ENCODE data around the gene SLC8B1. TPM values are rescaled to one million over a fixed set of nuclear protein-coding genes. Genes with fewer than 3 reads are reported as not detected.

The SLC8B1 gene
- polyA plus RNA-seq, 1 donor (not counting 4 experiments of a cell fraction or from before 2014, with no cell fraction given), result 8.0 TPM

GRCh38 chr12:113347892-113348291 is 13.0 kb upstream of the SLC8B1 start:
- H3K9ac ChIP-seq (ENCODE audit: control insufficient read depth, extremely low read depth, insufficient read depth, low read length), result no peak overlapping the region
- no peak for TF ChIP-seq CTCF (optimal IDR thresholded peaks at IDR 0.05 in 1 of 3, IDR thresholded peaks at IDR 0.05 in 1 of 3, conservative IDR thresholded peaks at IDR 0.05 in 1 of 3; ENCODE audit: extremely low read depth in 1 of 3, insufficient read depth in 2 of 3, low read length in 3 of 3)
- TF ChIP-seq EZH2 (IDR thresholded peaks at IDR 0.05; ENCODE audit: low read length), result no peak
- no peaks in the 10 kb centered on the region for H3K9me1 ChIP-seq (ENCODE audit: control insufficient read depth, extremely low read depth, insufficient read depth, low read length)
- no peaks in the 10 kb centered on the region for H3K27me3 ChIP-seq (ENCODE audit: control insufficient read depth, extremely low read depth, insufficient read depth, low read length)
- H3K27ac ChIP-seq (ENCODE audit: control insufficient read depth, insufficient read depth, low read length), result no peak overlapping the region
- dilution Hi-C loops (cut with MboI; ENCODE audit: extremely low pct_ligation_motif_present, low sequenced_read_pairs), result no loop called here
- H3K4me3 ChIP-seq (ENCODE audit: control insufficient read depth in 2 of 3, extremely low read depth in 1 of 3, insufficient read depth in 2 of 3, low read depth in 1 of 3, low read length in 3 of 3), result no peak overlapping the region
- FAIRE-seq, result no peak
- no peak for DNase-seq (ENCODE audit: low read depth, low spot score)
- no peaks in the 10 kb centered on the region for H3K79me2 ChIP-seq (ENCODE audit: control insufficient read depth, insufficient read depth, low read length)
- no peak overlapping the region for H3K4me2 ChIP-seq (ENCODE audit: control insufficient read depth, extremely low read depth, insufficient read depth, low read depth, low read length)
- H3K4me1 ChIP-seq (ENCODE audit: control insufficient read depth, extremely low read depth, insufficient read depth, low read length), result no peaks in the 10 kb centered on the region
- no peaks in the 10 kb centered on the region for H3K36me3 ChIP-seq (ENCODE audit: control insufficient read depth in 2 of 2, extremely low read depth in 1 of 2, insufficient read depth in 2 of 2, low read length in 2 of 2)
- H3K9me3 ChIP-seq (ENCODE audit: control insufficient read depth, low read depth, low read length), result no peaks in the 10 kb centered on the region
- H4K20me1 ChIP-seq (ENCODE audit: control insufficient read depth, extremely low read depth, insufficient read depth, low read length), result no peaks in the 10 kb centered on the region
- no peak overlapping the region for H2AFZ ChIP-seq (ENCODE audit: control insufficient read depth, low read length)

GRCh38 chr12:113347107-113347506 is 12.2 kb upstream of the SLC8B1 start:
- no peak for TF ChIP-seq CTCF (optimal IDR thresholded peaks at IDR 0.05 in 1 of 3, IDR thresholded peaks at IDR 0.05 in 1 of 3, conservative IDR thresholded peaks at IDR 0.05 in 1 of 3; ENCODE audit: extremely low read depth in 1 of 3, insufficient read depth in 2 of 3, low read length in 3 of 3)
- TF ChIP-seq EZH2 (IDR thresholded peaks at IDR 0.05; ENCODE audit: low read length), result no peak
- H2AFZ ChIP-seq (ENCODE audit: control insufficient read depth, low read length), result no peak overlapping the region
- no peaks in the 10 kb centered on the region for H3K4me1 ChIP-seq (ENCODE audit: control insufficient read depth, extremely low read depth, insufficient read depth, low read length)
- no peak overlapping the region for H3K27ac ChIP-seq (ENCODE audit: control insufficient read depth, insufficient read depth, low read length)
- DNase-seq (ENCODE audit: low read depth, low spot score) (no peak), FAIRE-seq (no peak)
- no peak overlapping the region for H3K4me2 ChIP-seq (ENCODE audit: control insufficient read depth, extremely low read depth, insufficient read depth, low read depth, low read length)
- H3K9me3 ChIP-seq (ENCODE audit: control insufficient read depth, low read depth, low read length), result no peaks in the 10 kb centered on the region
- H4K20me1 ChIP-seq (ENCODE audit: control insufficient read depth, extremely low read depth, insufficient read depth, low read length), result no peaks in the 10 kb centered on the region
- no peaks in the 10 kb centered on the region for H3K79me2 ChIP-seq (ENCODE audit: control insufficient read depth, insufficient read depth, low read length)
- no peak overlapping the region for H3K9ac ChIP-seq (ENCODE audit: control insufficient read depth, extremely low read depth, insufficient read depth, low read length)
- no peak overlapping the region for H3K4me3 ChIP-seq (ENCODE audit: control insufficient read depth in 2 of 3, extremely low read depth in 1 of 3, insufficient read depth in 2 of 3, low read depth in 1 of 3, low read length in 3 of 3)
- no peaks in the 10 kb centered on the region for H3K27me3 ChIP-seq (ENCODE audit: control insufficient read depth, extremely low read depth, insufficient read depth, low read length)
- no peaks in the 10 kb centered on the region for H3K36me3 ChIP-seq (ENCODE audit: control insufficient read depth in 2 of 2, extremely low read depth in 1 of 2, insufficient read depth in 2 of 2, low read length in 2 of 2)
- dilution Hi-C loops (cut with MboI; ENCODE audit: extremely low pct_ligation_motif_present, low sequenced_read_pairs), result no loop called here
- H3K9me1 ChIP-seq (ENCODE audit: control insufficient read depth, extremely low read depth, insufficient read depth, low read length), result no peaks in the 10 kb centered on the region

All from keratinocyte (primary cell).